HG02885 (cell line): ENCODE results near the gene ATP8A1.
"Not testable (repeated sequence)": the region's sequence is repeated elsewhere in the genome, so short reads cannot be mapped to it uniquely, and the experiment has no call there.

Source experiments
- ATAC-seq: cut with Tn5 transposase; IDR thresholded peaks from one replicate; pipeline ENCODE4 v1.9.1; 2021; ENCODE audit warnings: mild to moderate bottlenecking; ENCODE audit not compliant: unreplicated experiment, poor library complexity

Gene ATP8A1

DNA sequence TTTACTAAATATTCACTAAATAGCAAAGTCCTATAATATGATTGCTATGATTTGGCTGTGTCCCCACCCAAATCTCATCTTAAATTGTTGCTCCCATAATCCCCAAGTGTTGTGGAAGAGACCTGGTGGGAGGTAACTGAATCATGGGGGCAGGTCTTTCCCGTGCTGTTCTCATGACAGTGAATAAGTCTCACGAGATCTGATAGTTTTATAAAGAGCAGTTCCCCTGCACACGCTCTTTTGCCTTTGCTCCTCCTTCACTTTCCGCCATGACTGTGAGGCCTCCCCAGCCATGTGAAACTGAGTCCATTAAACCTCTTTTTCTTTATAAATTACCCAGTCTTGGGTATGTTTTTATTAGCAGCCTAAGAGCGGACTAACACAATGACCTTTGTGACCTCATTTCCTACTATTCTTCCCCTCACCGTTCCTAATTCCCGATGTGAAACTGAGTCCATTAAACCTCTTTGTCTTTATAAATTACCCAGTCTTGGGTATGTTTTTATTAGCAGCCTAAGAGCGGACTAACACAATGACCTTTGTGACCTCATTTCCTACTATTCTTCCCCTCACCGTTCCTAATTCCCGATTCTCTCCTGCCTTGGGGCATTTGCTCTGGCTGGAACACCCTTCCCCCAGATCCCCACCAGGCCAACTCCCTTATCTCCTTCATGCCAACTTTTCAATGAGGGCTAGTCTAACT lies 4.2 kb downstream of the ATP8A1 start:
- not testable (repeated sequence) for ATAC-seq

GRCh38 chr4:42649870-42650269 lies 7.0 kb downstream of the ATP8A1 start:
- ATAC-seq = no peak

- no peak for ATAC-seq
Observed at GRCh38 chr4:42646999-42647541, 9.8 kb downstream of the ATP8A1 start.

- ATAC-seq = no peak
Observed at GRCh38 chr4:42646013-42646784, 10.7 kb downstream of the ATP8A1 start.

GRCh38 chr4:42644897-42645296 lies 12.0 kb downstream of the ATP8A1 start:
- no peak for ATAC-seq

- peak; percentile 67 for ATAC-seq
Observed at GRCh38 chr4:42643685-42644084, 13.2 kb downstream of the ATP8A1 start.

DNA sequence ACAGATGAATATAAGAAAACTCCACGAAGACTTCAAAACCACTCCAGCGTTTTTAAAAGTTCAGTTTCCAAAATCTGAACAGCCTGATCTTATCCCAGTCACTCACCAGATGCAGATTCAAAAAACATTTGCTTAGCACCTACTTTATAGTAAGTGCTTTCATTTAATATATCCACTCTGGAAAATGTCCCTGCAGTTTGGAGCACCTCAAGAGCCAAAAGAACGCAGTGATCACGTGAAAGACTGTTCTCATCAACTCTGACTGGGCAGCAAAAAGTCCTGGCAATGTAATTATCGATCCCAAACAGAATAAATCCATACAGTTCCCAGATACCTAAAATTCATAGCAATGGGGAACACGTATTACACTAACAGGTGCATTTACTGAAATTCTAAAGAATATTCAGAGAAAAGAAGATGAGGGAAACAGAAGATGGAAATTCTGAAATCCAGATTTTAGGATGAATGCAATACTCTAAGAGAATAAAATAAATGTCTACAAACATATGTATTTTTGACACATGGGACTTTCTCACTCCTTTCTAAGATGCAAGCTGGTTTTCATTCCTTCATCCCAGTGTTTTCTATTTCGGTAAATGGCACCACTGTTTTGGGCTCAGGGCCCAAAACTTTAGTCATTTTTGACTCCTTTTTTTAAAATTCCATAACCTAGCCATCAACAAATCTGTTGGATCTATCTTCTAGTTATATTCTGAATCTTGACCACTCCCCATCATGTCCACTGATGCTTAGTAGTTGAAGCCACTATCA lies 13.9 kb downstream of the ATP8A1 start:
- ATAC-seq = no peak

- no peak for ATAC-seq
Observed at GRCh38 chr4:42642101-42642797, 14.7 kb downstream of the ATP8A1 start.

- ATAC-seq = no peak
Observed at GRCh38 chr4:42641656-42642055, 15.2 kb downstream of the ATP8A1 start.

GRCh38 chr4:42641161-42641560 lies 15.7 kb downstream of the ATP8A1 start:
- no peak for ATAC-seq

GRCh38 chr4:42640613-42641012 lies 16.3 kb downstream of the ATP8A1 start:
- ATAC-seq = no peak

- peak; percentile 71 for ATAC-seq
Observed at GRCh38 chr4:42638993-42639392, 17.9 kb downstream of the ATP8A1 start.

DNA sequence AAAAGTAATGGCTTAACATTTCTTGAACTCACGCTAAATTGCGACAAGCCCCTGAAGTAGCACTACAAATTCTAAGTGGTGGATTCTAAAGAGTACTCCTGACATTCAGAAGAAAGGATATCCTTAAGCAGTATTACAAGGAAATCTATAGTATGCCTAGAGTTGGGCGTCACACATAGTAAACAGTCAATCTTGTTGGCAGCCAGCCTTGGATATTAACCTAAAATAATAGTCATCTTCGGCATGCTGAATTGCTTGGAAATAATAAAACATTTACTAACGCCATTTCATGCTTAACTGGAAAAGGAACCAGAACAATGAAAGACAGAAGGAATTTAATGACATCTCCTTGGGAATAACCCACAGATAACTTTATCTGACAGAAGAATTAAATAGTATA lies 18.6 kb downstream of the ATP8A1 start:
- no peak for ATAC-seq

GRCh38 chr4:42637867-42638266 lies 19.0 kb downstream of the ATP8A1 start:
- ATAC-seq = no peak

DNA sequence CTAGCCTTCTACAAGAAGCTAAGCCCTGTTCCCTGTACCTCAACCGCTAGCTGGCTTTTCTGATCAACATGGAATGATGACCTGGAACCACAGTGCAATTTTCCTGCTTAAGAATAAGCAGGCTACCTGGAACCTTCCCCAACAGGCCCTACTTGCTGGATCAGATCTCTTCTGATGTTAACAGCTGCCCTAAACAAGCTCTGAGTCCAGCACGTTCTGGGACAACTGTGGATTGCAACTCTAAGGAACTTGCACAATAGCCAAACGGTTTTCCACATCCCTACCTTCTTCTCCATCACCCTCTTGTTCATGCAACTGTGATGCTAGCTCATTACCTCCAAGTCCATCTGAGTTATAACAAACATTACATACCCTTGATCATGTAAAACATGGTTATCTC lies 19.8 kb downstream of the ATP8A1 start:
- no peak for ATAC-seq

DNA sequence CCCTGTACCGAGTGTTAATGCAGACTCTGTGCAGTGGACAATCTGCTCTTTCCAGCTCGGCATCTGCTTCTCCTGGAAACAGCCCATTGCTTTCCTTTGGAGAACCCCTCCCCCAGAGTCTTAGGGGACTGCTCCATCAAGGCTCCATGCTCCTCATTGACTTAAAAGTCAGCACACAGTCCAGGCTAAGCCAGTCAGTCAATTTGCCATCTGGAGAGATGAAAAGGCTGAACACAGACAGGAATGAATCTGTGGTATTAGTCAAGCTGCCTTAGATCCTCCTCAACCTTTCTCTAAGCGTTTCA lies 20.3 kb downstream of the ATP8A1 start:
- no peak for ATAC-seq

GRCh38 chr4:42633605-42634388 lies 23.1 kb downstream of the ATP8A1 start:
- peak; percentile 83 for ATAC-seq

- ATAC-seq = no peak
Observed at GRCh38 chr4:42632653-42633382, 24.1 kb downstream of the ATP8A1 start.

GRCh38 chr4:42630908-42631307 lies 26.0 kb downstream of the ATP8A1 start:
- ATAC-seq = no peak
